Suprapubic skin (tissue), 4 donors: ENCODE results near the gene EPHB1. TPM values are rescaled to one million over a fixed set of nuclear protein-coding genes. Genes with fewer than 3 reads are reported as not detected.

Source experiments
- DNase-seq, 2 donors: peaks; one replicate each; pipeline ENCODE4 v3.0.0-alpha.2; 2019; ENCODE audit warnings: low spot score in 2 of 2
- H3K27ac ChIP-seq: fragments of 200-600 bp; sonication (generic); one replicate; pipeline ENCODE4 v1.5.1; 2019
- H3K27me3 ChIP-seq: fragments of 200-600 bp; sonication (generic); one replicate; pipeline ENCODE4 v1.5.1; 2019
- H3K36me3 ChIP-seq: fragments of 200-600 bp; sonication (generic); one replicate; pipeline ENCODE4 v1.5.1; 2019
- H3K4me1 ChIP-seq: fragments of 200-600 bp; sonication (generic); one replicate; pipeline ENCODE4 v1.5.1; 2019
- H3K4me3 ChIP-seq: fragments of 200-600 bp; sonication (generic); one replicate; pipeline ENCODE4 v1.5.1; 2019; ENCODE audit warnings: mild to moderate bottlenecking
- H3K9me3 ChIP-seq: fragments of 200-600 bp; sonication (generic); one replicate; pipeline ENCODE4 v1.5.1; 2019
- EP300 ChIP-seq: sonication (generic); formaldehyde crosslinking; IDR thresholded peaks from one replicate; pipeline ENCODE4 v1.6.1; 2017; ENCODE audit warnings: antibody characterized with exemption
- POLR2A ChIP-seq, 2 donors: fragments of 450-650 bp; IDR thresholded peaks; one replicate each; pipeline ENCODE4 v1.6.1; 2017; ENCODE audit warnings: antibody characterized with exemption in 2 of 2, mild to moderate bottlenecking in 2 of 2, moderate library complexity in 2 of 2
- POLR2AphosphoS5 ChIP-seq, 3 donors: sonication (generic); formaldehyde crosslinking; IDR thresholded peaks; one replicate each; pipeline ENCODE4 v1.6.1; 2017; ENCODE audit warnings: antibody characterized with exemption in 3 of 3
- WGBS: methylation state at CpG from one replicate; pipeline ENCODE4 v1.1.5; 2018; 5-methylcytosine and 5-hydroxymethylcytosine counted together
- total RNA-seq, 4 donors: library from RNA; depleted of rRNA; stranded (reverse); fragments of >200 nt; gene quantifications; one replicate each; pipeline ENCODE4 v1.1.0, GENCODE V29; 2016
- TF ChIP-seq, protein P1 (sequence below), 2 donors: fragments of 200-600 bp in 1 of 2; fragments of 450-650 bp in 1 of 2; sonication (generic) in 1 of 2; IDR thresholded peaks; one replicate each; pipeline ENCODE4 v1.5.1; 2016 to 2019; ENCODE audit warnings: antibody characterized with exemption in 2 of 2, mild to moderate bottlenecking in 1 of 2, moderate library complexity in 1 of 2

EPHB1 gene
- total RNA-seq, 4 donors from 2014 or later: 8.5 to 30.7 (median 18.5) TPM

DNA sequence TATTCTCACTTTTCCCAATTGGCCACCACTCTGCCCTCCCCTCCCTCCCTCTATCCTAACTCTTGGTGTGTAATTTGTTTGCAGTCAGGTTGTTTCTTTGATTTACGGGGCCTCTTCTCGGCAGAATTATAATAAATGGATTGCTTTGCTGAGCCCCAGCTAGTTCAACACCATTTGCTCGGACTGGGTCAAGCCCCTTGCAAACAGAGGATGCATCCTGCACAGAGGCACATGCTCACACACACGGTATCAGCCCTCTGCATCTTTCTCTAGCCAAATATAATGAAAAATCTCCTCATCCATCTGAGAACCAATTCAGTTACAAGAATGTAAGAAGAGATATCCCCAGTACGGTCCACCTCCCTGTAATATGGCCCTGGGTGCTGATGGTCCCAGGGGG, 97.7 kb downstream of the EPHB1 start:
- TF ChIP-seq POLR2AphosphoS5 (IDR thresholded peaks at IDR 0.05): no peak
- TF ChIP-seq POLR2A (IDR thresholded peaks at IDR 0.05): no peak
- no peak for TF ChIP-seq EP300
- TF ChIP-seq, protein P1, sequence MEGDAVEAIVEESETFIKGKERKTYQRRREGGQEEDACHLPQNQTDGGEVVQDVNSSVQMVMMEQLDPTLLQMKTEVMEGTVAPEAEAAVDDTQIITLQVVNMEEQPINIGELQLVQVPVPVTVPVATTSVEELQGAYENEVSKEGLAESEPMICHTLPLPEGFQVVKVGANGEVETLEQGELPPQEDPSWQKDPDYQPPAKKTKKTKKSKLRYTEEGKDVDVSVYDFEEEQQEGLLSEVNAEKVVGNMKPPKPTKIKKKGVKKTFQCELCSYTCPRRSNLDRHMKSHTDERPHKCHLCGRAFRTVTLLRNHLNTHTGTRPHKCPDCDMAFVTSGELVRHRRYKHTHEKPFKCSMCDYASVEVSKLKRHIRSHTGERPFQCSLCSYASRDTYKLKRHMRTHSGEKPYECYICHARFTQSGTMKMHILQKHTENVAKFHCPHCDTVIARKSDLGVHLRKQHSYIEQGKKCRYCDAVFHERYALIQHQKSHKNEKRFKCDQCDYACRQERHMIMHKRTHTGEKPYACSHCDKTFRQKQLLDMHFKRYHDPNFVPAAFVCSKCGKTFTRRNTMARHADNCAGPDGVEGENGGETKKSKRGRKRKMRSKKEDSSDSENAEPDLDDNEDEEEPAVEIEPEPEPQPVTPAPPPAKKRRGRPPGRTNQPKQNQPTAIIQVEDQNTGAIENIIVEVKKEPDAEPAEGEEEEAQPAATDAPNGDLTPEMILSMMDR (IDR thresholded peaks at IDR 0.05): no peak
- H3K4me3 ChIP-seq: no peak overlapping the region
- DNase-seq: peak; percentile 2 to 5
- no peaks in the 10 kb centered on the region for H3K9me3 ChIP-seq
- H3K4me1 ChIP-seq: no peaks in the 10 kb centered on the region
- no peaks in the 10 kb centered on the region for H3K36me3 ChIP-seq
- 73% methylated on average over 5 of the region's 5 CpGs for WGBS
- no peaks in the 10 kb centered on the region for H3K27me3 ChIP-seq
- H3K27ac ChIP-seq: no peak overlapping the region

DNA sequence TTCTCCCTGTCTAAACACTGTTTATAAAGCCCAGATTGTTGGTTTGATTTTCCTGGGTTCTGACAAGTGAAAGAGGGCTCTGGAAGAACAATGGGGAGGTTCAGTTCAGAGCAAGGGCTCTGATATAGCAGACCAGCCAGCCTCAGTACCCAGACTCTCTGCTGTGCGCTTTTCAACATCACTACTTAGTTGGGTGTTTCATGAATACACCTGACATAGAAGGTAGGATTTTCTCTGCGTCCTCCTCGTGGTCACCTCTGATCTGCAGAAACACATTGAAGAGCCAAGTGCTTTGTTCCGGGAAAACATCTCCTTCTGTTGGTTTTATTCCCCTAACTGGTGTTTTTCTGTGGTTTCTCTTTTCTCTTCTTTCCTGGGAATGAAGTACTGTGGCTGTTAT, 99.5 kb downstream of the EPHB1 start:
- no peak overlapping the region for H3K27ac ChIP-seq

GRCh38 chr3:134895181-134895580, 100.1 kb downstream of the EPHB1 start:
- H3K9me3 ChIP-seq: no peaks in the 10 kb centered on the region
- H3K27ac ChIP-seq: no peak overlapping the region
- DNase-seq: peak; percentile 1 to 8
- no peaks in the 10 kb centered on the region for H3K27me3 ChIP-seq
- H3K4me1 ChIP-seq: no peaks in the 10 kb centered on the region
- H3K36me3 ChIP-seq: no peaks in the 10 kb centered on the region
- no peak overlapping the region for H3K4me3 ChIP-seq
- TF ChIP-seq, protein P1 (IDR thresholded peaks at IDR 0.05): no peak
- no peak for TF ChIP-seq POLR2A (IDR thresholded peaks at IDR 0.05)
- no peak for TF ChIP-seq EP300
- TF ChIP-seq POLR2AphosphoS5 (IDR thresholded peaks at IDR 0.05): no peak
- WGBS: 76% methylated on average over 2 of the region's 2 CpGs

More for the DNA sequence above, 99.5 kb downstream of the EPHB1 start:
- DNase-seq: peak in 1 of 2 donors; percentile 1
- Histone ChIP-seq H3K9me3 (no peaks in the 10 kb centered on the region), H3K27me3 (no peaks in the 10 kb centered on the region), H3K36me3 (no peaks in the 10 kb centered on the region), H3K4me3 (no peak overlapping the region), H3K4me1 (no peaks in the 10 kb centered on the region)
- WGBS: 94% methylated on average over 4 of the region's 4 CpGs
- no peak for TF ChIP-seq EP300

GRCh38 chr3:134896141-134896540, 101.1 kb downstream of the EPHB1 start:
- Histone ChIP-seq H3K4me3 (no peak overlapping the region), H3K36me3 (no peaks in the 10 kb centered on the region), H3K9me3 (no peaks in the 10 kb centered on the region), H3K27ac (no peak overlapping the region), H3K4me1 (no peaks in the 10 kb centered on the region), H3K27me3 (no peaks in the 10 kb centered on the region)
- WGBS: 93% methylated on average over 5 of the region's 5 CpGs
- no peak for TF ChIP-seq EP300
- no peak for TF ChIP-seq POLR2A (IDR thresholded peaks at IDR 0.05)
- DNase-seq: peak; percentile 10 to 15

DNA sequence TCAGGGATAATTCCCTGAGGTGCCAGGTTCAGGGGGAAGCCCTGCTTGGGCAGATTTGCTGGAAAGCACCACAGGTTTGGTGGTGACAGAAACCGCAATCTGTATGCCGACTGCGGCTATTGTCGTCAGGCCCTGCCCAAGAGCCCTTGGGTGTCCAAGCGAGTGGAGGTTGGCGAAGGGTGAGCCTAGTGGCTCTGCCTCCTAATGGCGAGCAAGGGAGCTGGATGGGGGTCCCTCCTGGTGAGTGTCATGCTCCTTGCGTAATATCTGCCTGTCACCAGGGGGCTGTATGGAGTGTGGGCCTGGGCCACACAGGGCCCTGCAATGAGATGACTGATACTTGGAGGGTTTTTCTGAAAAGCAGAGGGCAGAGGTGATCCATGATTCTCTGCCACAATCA, 101.6 kb downstream of the EPHB1 start:
- no peaks in the 10 kb centered on the region for H3K27me3 ChIP-seq
- H3K36me3 ChIP-seq: no peaks in the 10 kb centered on the region
- peak; percentile 15 to 73 for DNase-seq
- TF ChIP-seq POLR2A (IDR thresholded peaks at IDR 0.05) (no peak), POLR2AphosphoS5 (IDR thresholded peaks at IDR 0.05) (no peak), EP300 (no peak)
- TF ChIP-seq, protein P1 (IDR thresholded peaks at IDR 0.05): no peak
- no peaks in the 10 kb centered on the region for H3K4me1 ChIP-seq
- H3K4me3 ChIP-seq: no peak overlapping the region
- no peaks in the 10 kb centered on the region for H3K9me3 ChIP-seq
- 96% methylated on average over 8 of the region's 8 CpGs for WGBS
- no peak overlapping the region for H3K27ac ChIP-seq

DNA sequence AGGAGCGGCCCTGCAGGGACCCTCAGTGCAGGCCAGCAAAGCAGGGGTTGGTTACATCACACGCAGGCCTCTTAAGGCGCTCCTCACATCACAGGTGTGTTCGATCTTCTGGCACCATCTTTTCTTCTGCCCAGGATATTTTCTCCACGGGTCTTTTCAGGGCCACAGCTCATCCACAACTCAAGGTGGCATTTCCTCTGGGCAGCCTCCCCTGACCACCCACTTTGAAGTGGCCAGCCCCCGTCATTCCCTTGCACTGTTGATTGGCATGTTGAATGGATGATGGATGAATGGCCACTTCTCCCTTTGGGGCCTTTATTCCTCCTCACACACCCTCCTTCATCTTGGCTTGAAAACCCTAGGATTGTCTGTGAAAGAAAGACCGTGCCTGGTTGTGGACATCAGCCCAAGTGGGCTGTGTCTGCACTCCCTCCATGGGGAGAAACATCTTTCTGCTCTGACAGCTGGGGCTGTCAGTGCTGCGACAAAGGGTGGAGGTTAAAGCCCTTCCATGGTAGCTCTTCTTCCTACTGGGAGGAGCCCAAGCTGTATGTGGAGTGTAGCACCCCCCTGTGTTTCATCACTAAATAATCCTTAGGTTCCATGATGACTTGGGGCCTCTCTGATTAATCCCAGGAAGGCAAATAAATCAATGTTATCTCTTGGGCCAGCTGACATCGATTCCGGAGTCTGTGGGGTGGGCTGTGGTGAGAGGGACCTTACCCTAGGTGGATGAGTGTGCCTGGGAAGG, 102.5 kb downstream of the EPHB1 start:
- Histone ChIP-seq H3K4me1 (no peaks in the 10 kb centered on the region), H3K27me3 (no peaks in the 10 kb centered on the region), H3K27ac (no peak overlapping the region), H3K4me3 (no peak overlapping the region), H3K36me3 (no peaks in the 10 kb centered on the region), H3K9me3 (no peaks in the 10 kb centered on the region)
- TF ChIP-seq EP300 (no peak), POLR2AphosphoS5 (IDR thresholded peaks at IDR 0.05) (no peak)
- TF ChIP-seq, protein P1 (IDR thresholded peaks at IDR 0.05): no peak
- WGBS: 67% methylated on average over 10 of the region's 10 CpGs
- peak; percentile 4 to 35 for DNase-seq
